HCT116 (cell line): ENCODE measurements around the gene SLC44A5. TPM values are rescaled to one million over a fixed set of nuclear protein-coding genes. Genes with fewer than 3 reads are reported as not detected.

Experiments used
- ZFX ChIP-seq: fragments of 450-650 bp; IDR thresholded peaks from 2 replicates; pipeline ENCODE4 v1.6.1; 2017
- total RNA-seq: library from RNA; stranded (reverse); gene quantifications from one replicate; pipeline ENCODE4 v1.2.1, GENCODE V29; 2021; ENCODE audit not compliant: unreplicated experiment

SLC44A5 gene
- total RNA-seq, 1 experiment from 2014 or later = 2.4 TPM

- no peak for TF ChIP-seq ZFX
- TF ChIP-seq, all 23 proteins: peak for 0
Observed at GRCh38 chr1:75159154-75159553, 451.8 kb downstream of the SLC44A5 start (continued).

Other genes starting within 250 kb of the SLC44A5 start
- gene ACADM, start 113.6 kb upstream of the SLC44A5 start, total RNA-seq = 48.7 TPM
- gene RABGGTB, start 175.1 kb upstream of the SLC44A5 start, total RNA-seq = 203 TPM
- 1.7 TPM for gene MSH4, start 185.8 kb upstream of the SLC44A5 start, total RNA-seq